ENCODE data around the gene CHST3.

DNA sequence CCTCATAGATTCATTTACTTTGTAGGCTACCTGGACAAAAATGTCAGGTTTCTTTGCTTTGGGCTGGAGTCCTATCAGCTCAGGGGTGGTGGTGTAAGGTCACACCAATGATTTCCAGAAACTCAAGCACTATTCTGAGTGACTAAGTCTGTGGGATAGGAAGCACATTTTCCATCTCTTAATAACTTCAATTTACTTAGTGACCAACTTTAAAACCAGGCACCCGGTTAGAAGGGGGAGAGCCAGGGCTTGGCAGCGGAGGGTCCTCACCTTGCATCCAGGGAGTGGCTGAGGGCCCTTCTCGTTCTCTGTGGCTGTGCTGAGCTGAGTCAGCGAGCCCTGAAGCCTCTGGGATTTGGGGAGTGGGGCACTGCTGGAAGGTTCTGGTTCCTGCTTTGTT lies 6.7 kb downstream of the CHST3 start:
- TF ChIP-seq, protein P1, sequence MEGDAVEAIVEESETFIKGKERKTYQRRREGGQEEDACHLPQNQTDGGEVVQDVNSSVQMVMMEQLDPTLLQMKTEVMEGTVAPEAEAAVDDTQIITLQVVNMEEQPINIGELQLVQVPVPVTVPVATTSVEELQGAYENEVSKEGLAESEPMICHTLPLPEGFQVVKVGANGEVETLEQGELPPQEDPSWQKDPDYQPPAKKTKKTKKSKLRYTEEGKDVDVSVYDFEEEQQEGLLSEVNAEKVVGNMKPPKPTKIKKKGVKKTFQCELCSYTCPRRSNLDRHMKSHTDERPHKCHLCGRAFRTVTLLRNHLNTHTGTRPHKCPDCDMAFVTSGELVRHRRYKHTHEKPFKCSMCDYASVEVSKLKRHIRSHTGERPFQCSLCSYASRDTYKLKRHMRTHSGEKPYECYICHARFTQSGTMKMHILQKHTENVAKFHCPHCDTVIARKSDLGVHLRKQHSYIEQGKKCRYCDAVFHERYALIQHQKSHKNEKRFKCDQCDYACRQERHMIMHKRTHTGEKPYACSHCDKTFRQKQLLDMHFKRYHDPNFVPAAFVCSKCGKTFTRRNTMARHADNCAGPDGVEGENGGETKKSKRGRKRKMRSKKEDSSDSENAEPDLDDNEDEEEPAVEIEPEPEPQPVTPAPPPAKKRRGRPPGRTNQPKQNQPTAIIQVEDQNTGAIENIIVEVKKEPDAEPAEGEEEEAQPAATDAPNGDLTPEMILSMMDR (optimal IDR thresholded peaks at IDR 0.05 in 1 of 3, IDR thresholded peaks at IDR 0.05 in 1 of 3, conservative IDR thresholded peaks at IDR 0.05 in 1 of 3; ENCODE audit: extremely low read depth in 1 of 3, insufficient read depth in 2 of 3, low read length in 3 of 3) = no peak
- TF ChIP-seq EZH2 (IDR thresholded peaks at IDR 0.05; ENCODE audit: low read length) = no peak

Data from keratinocyte (primary cell).